MCF 10A (cell line): ENCODE results near the gene OR52N2. TPM values are rescaled to one million over a fixed set of nuclear protein-coding genes. Genes with fewer than 3 reads are reported as not detected.

Experiments
- BruUV-seq: library from RNA; stranded (reverse); fragments of 400-500 nt; replicated peaks from 2 replicates; lab custom pipeline; 2021; lab: Mats Ljungman, UMichigan
- CTCF ChIA-PET: fragments of 300-600 bp; sonication (Branson Sonifier 250); formaldehyde crosslinking; extraction: SDS; loops from one replicate; lab custom pipeline; 2021; ENCODE audit warnings: antibody characterized with exemption, inconsistent platforms; lab: Yijun Ruan, JAX
- POLR2A ChIA-PET: fragments of 300-600, 350-650 bp; sonication (Branson Sonifier 250); formaldehyde crosslinking; extraction: SDS; loops from one replicate; lab custom pipeline; 2020; ENCODE audit warnings: antibody characterized with exemption, inconsistent platforms; lab: Yijun Ruan, JAX
- DNase-seq: peaks from one replicate; pipeline ENCODE4 v3.0.0-alpha.2; 2018; ENCODE audit not compliant: unreplicated experiment
- H3K27ac Mint-ChIP-seq: one replicate; pipeline ENCODE4 v1.8.0; 2022; ENCODE audit warnings: mild to moderate bottlenecking, low read depth, mixed read lengths; ENCODE audit not compliant: unreplicated experiment
- H3K27me3 Mint-ChIP-seq: one replicate; pipeline ENCODE4 v1.8.0; 2022; ENCODE audit warnings: mixed read lengths; ENCODE audit not compliant: insufficient read depth, unreplicated experiment
- H3K36me3 Mint-ChIP-seq: one replicate; pipeline ENCODE4 v1.8.0; 2022; ENCODE audit warnings: mild to moderate bottlenecking, moderate library complexity, mixed read lengths; ENCODE audit not compliant: insufficient read depth, unreplicated experiment
- H3K4me1 Mint-ChIP-seq: one replicate; pipeline ENCODE4 v1.8.0; 2022; ENCODE audit warnings: mixed read lengths; ENCODE audit not compliant: insufficient read depth, unreplicated experiment
- H3K4me3 Mint-ChIP-seq: one replicate; pipeline ENCODE4 v1.8.0; 2022; ENCODE audit warnings: mild to moderate bottlenecking, moderate library complexity, mixed read lengths; ENCODE audit not compliant: unreplicated experiment
- H3K9me3 Mint-ChIP-seq: one replicate; pipeline ENCODE4 v1.8.0; 2022; ENCODE audit warnings: mixed read lengths; ENCODE audit not compliant: unreplicated experiment
- CTCF ChIP-seq: fragments of 200-600 bp; IDR thresholded peaks from one replicate; pipeline ENCODE4 v1.8.0; 2022; ENCODE audit warnings: antibody characterized with exemption, mild to moderate bottlenecking; ENCODE audit not compliant: unreplicated experiment
- intact Hi-C: fragments of 100-400 bp; cut with micrococcal nuclease; formaldehyde crosslinking; loops from 2 replicates; pipeline ENCODE4 v1.14.1; 2022
- total RNA-seq: library from RNA; stranded (reverse); gene quantifications from 2 replicates; pipeline ENCODE4 v1.2.3, GENCODE V29; 2022

The OR52N2 gene
- total RNA-seq, 1 experiment from 2014 or later = not detected

DNA sequence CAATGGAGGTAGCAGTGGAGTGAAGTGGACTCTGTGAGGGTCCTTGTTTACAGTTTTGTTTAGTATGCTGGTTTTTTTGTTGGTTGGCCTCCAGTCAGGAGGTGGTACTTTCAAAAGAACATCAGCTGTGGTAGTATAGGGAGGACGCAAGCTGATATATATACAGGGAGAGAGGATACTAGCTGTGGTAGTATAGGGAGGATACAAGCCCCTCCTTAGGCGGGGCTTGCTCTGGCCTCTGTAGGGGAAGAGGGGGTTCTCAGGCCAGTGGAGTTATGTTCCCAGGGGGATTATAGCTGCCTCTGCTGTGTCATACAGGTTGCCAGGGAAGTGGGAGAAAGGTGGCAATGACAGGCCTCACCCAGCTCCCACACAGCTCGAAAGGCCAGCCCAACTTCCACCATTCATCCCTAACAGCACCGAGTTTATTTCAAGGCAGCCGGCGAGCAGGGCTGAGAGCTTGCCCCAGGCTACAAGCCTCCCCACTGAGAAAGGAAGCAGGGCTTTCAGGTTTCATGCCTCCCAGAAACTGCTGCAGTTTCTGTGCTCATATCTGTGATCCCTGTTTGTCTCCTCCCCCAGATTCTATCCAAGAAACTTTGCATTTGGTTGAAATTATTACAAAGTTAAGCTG lies 22.6 kb downstream of the OR52N2 start:
- no peak overlapping the region for H3K4me3 Mint-ChIP-seq
- no peaks in the 10 kb centered on the region for H3K9me3 Mint-ChIP-seq
- intact Hi-C loops = no loop called here
- no peak overlapping the region for H3K27ac Mint-ChIP-seq
- TF ChIP-seq CTCF = no peak
- ChIA-PET POLR2A (interaction anchor here (0.7 kb wide), 1 partner anchor 33 kb away, joined by 3 read pairs; no protein-coding TSS in a partner anchor), CTCF (no interaction called here)
- H3K4me1 Mint-ChIP-seq = no peaks in the 10 kb centered on the region
- BruUV-seq = no TSS peak
- DNase-seq = no peak
- no peaks in the 10 kb centered on the region for H3K27me3 Mint-ChIP-seq
- no peaks in the 10 kb centered on the region for H3K36me3 Mint-ChIP-seq

- no peak for DNase-seq
- no peaks in the 10 kb centered on the region for H3K36me3 Mint-ChIP-seq
- no peak overlapping the region for H3K27ac Mint-ChIP-seq
- ChIA-PET CTCF (no interaction called here), POLR2A (no interaction called here)
- H3K4me3 Mint-ChIP-seq = no peak overlapping the region
- no peaks in the 10 kb centered on the region for H3K27me3 Mint-ChIP-seq
- no peaks in the 10 kb centered on the region for H3K4me1 Mint-ChIP-seq
- H3K9me3 Mint-ChIP-seq = no peaks in the 10 kb centered on the region
- BruUV-seq = no TSS peak
- intact Hi-C loops = no loop called here
- TF ChIP-seq CTCF = no peak
These were observed 24.7 kb downstream of the OR52N2 start for GRCh38 chr11:5833446-5833845.

GRCh38 chr11:5837695-5838094 lies 29.0 kb downstream of the OR52N2 start:
- Mint-ChIP-seq H3K27me3 (no peaks in the 10 kb centered on the region), H3K4me3 (no peak overlapping the region), H3K4me1 (no peaks in the 10 kb centered on the region), H3K36me3 (no peaks in the 10 kb centered on the region), H3K9me3 (no peaks in the 10 kb centered on the region), H3K27ac (no peak overlapping the region)
- no TSS peak for BruUV-seq
- CTCF ChIA-PET = no interaction called here
- intact Hi-C loops = no loop called here
- DNase-seq = no peak
- POLR2A ChIA-PET = no interaction called here
- no peak for TF ChIP-seq CTCF

GRCh38 chr11:5841797-5842196 lies 33.1 kb downstream of the OR52N2 start, which contains the start of gene OR52E6:
TSS of gene OR52E6 (minus strand) at chr11:5841897. CDS start at chr11:5841897, 0 bp downstream.
- no peak for TF ChIP-seq CTCF
- Mint-ChIP-seq H3K36me3 (no peaks in the 10 kb centered on the region), H3K9me3 (no peaks in the 10 kb centered on the region), H3K4me1 (no peaks in the 10 kb centered on the region), H3K4me3 (no peak within 1 kb of the TSS), H3K27me3 (no peaks in the 10 kb centered on the region), H3K27ac (no peak within 1 kb of the TSS)
- no peak for DNase-seq
- no TSS peak for BruUV-seq
- CTCF ChIA-PET = interaction anchor here (0.6 kb wide), 2 partner anchors 305 to 487 kb away, joined by 3 read pairs; no protein-coding TSS in a partner anchor
- intact Hi-C loops = no loop called here
- POLR2A ChIA-PET = no interaction called here
